Endothelial cell of umbilical vein (primary cell): ENCODE data around the gene EFNA5. TPM values are rescaled to one million over a fixed set of nuclear protein-coding genes. Genes with fewer than 3 reads are reported as not detected.
"Not testable (repeated sequence)": the region's sequence is repeated elsewhere in the genome, so short reads cannot be mapped to it uniquely, and the experiment has no call there.

ENCODE experiments used
- BruUV-seq: library from RNA; stranded (reverse); fragments of 400-500 nt; replicated peaks from 2 replicates; lab custom pipeline; 2021; lab: Mats Ljungman, UMichigan
- CTCF ChIA-PET: fragments of 300-600, 350-600 bp; sonication (Branson Sonifier 250); formaldehyde crosslinking; loops from one replicate; lab custom pipeline; 2021; ENCODE audit warnings: antibody characterized with exemption, inconsistent platforms; lab: Charles Lee
- POLR2A ChIA-PET: fragments of 300-600, 350-600 bp; sonication (Branson Sonifier 250); formaldehyde crosslinking; loops from one replicate; lab custom pipeline; 2021; ENCODE audit warnings: antibody characterized with exemption, inconsistent platforms; lab: Charles Lee
- DNase-seq: peaks from one replicate; pipeline ENCODE4 v3.0.0-alpha.2; 2011; ENCODE audit warnings: low read depth, low spot score
- FAIRE-seq: peaks from 2 replicates; lab custom pipeline; 2011; peaks lifted over from hg19 to GRCh38; lab: Jason Lieb, UNC
- H2AFZ ChIP-seq: 2 replicates; pipeline ENCODE4 v1.6.0; 2012; ENCODE audit warnings: low read depth, low read length, control low read depth, inconsistent platforms
- H3K27ac ChIP-seq: 2 replicates; pipeline ENCODE4 v1.5.1; 2011; ENCODE audit warnings: low read depth, mild to moderate bottlenecking, control low read depth, low read length, moderate library complexity; ENCODE audit not compliant: insufficient read depth
- H3K27me3 ChIP-seq, 2 experiments: 2 replicates each; pipeline versions ENCODE4 v1.6.0 to v1.6.1; 2011; ENCODE audit warnings: low read length in 2 of 2, mixed read lengths in 1 of 2; ENCODE audit not compliant: control insufficient read depth in 2 of 2, insufficient read depth in 2 of 2
- H3K36me3 ChIP-seq, 2 experiments: 2 replicates in 1 of 2; 3 replicates in 1 of 2; pipeline ENCODE4 v1.5.1; 2011; ENCODE audit warnings: low read length in 2 of 2, mild to moderate bottlenecking in 1 of 2, moderate library complexity in 1 of 2; ENCODE audit not compliant: control insufficient read depth in 2 of 2, insufficient read depth in 2 of 2; ENCODE audit errors: extremely low read depth in 1 of 2
- H3K4me1 ChIP-seq: 3 replicates; pipeline ENCODE4 v1.5.1; 2011; ENCODE audit warnings: mild to moderate bottlenecking, low read length; ENCODE audit not compliant: control insufficient read depth, insufficient read depth; ENCODE audit errors: extremely low read depth
- H3K4me2 ChIP-seq: 2 replicates; pipeline ENCODE4 v1.6.1; 2011; ENCODE audit warnings: low read length, control low read depth, mixed read lengths; ENCODE audit not compliant: insufficient read depth
- H3K4me3 ChIP-seq, 3 experiments: fragments of 200-600 bp in 1 of 3; sonication (generic), shearing (Covaris generic) in 1 of 3; replicated peaks in 1 of 3; 2 replicates each; pipeline ENCODE4 v1.5.1; 2011 to 2016; ENCODE audit warnings: control low read depth in 3 of 3, low read length in 3 of 3, mild to moderate bottlenecking in 2 of 3, inconsistent platforms in 1 of 3, low read depth in 1 of 3, moderate library complexity in 1 of 3; ENCODE audit not compliant: insufficient read depth in 1 of 3
- H3K79me2 ChIP-seq: 2 replicates; pipeline ENCODE4 v1.6.0; 2012; ENCODE audit warnings: low read length, inconsistent platforms; ENCODE audit not compliant: control insufficient read depth, insufficient read depth
- H3K9ac ChIP-seq: replicated peaks from 2 replicates; pipeline ENCODE3; 2011; ENCODE audit warnings: low read length, control low read depth; ENCODE audit not compliant: insufficient read depth; ENCODE audit errors: extremely low read depth
- H3K9me1 ChIP-seq: replicated peaks from 3 replicates; pipeline ENCODE4 v1.6.0; 2011; ENCODE audit warnings: mild to moderate bottlenecking, low read length; ENCODE audit not compliant: control insufficient read depth, insufficient read depth; ENCODE audit errors: extremely low read depth
- H3K9me3 ChIP-seq: replicated peaks from 2 replicates; pipeline ENCODE4 v1.5.1; 2012; ENCODE audit warnings: low read length, inconsistent platforms; ENCODE audit not compliant: control insufficient read depth, insufficient read depth
- H4K20me1 ChIP-seq: replicated peaks from 2 replicates; pipeline ENCODE3; 2011; ENCODE audit warnings: mild to moderate bottlenecking, low read length; ENCODE audit not compliant: control insufficient read depth, insufficient read depth; ENCODE audit errors: extremely low read depth
- CTCF ChIP-seq, 2 donors: IDR thresholded peaks; 1 replicate in 1 of 2; 2 replicates in 1 of 2; pipeline ENCODE4 v1.5.1; 2011; ENCODE audit warnings: low read length in 2 of 2, mild to moderate bottlenecking in 2 of 2, moderate library complexity in 2 of 2, control low read depth in 1 of 2, inconsistent platforms in 1 of 2, low read depth in 1 of 2; ENCODE audit not compliant: insufficient read depth in 1 of 2; ENCODE audit errors: extremely low read depth in 1 of 2
- EZH2 ChIP-seq: IDR thresholded peaks from 2 replicates; pipeline ENCODE4 v1.6.1; 2012; ENCODE audit warnings: borderline replicate concordance, low read depth, mild to moderate bottlenecking, moderate library complexity, low read length, inconsistent platforms; ENCODE audit not compliant: severe bottlenecking
- GATA2 ChIP-seq: IDR thresholded peaks from 2 replicates; pipeline ENCODE4 v1.7.0; 2011; ENCODE audit warnings: low read depth, mild to moderate bottlenecking, moderate library complexity, mixed read lengths, low read length; ENCODE audit not compliant: insufficient read length, insufficient read depth
- MAX ChIP-seq: IDR thresholded peaks from 2 replicates; pipeline ENCODE4 v1.6.1; 2011; ENCODE audit not compliant: insufficient read depth, insufficient read length
- dilution Hi-C: fragments of 300-500 bp; cut with MboI; formaldehyde crosslinking; loops from one replicate; pipeline ENCODE4 v1.15.0; 2019; ENCODE audit warnings: low sequenced_read_pairs; ENCODE audit not compliant: extremely low pct_ligation_motif_present
- intact Hi-C: fragments of 100-400 bp; cut with micrococcal nuclease; formaldehyde crosslinking; loops from one replicate; pipeline ENCODE4 v1.10.0; 2022
- polyA plus RNA-seq, 4 experiments: library from polyadenylated mRNA; depleted of rRNA in 3 of 4; stranded (reverse) in 3 of 4; unstranded in 1 of 4; fragments of >200 nt; gene quantifications; 2 replicates each; pipeline versions ENCODE4 v1.2.1 to v1.2.3, GENCODE V29; 2011 to 2012; ENCODE audit warnings: missing spikeins in 1 of 4
- total RNA-seq: library from RNA; stranded (reverse); gene quantifications from 2 replicates; pipeline ENCODE4 v1.2.3, GENCODE V29; 2021

The EFNA5 gene
- total and polyA plus RNA-seq, 2 donors (not counting 3 experiments of a cell fraction or from before 2014, with no cell fraction given): 13.6 to 22.1 TPM

DNA sequence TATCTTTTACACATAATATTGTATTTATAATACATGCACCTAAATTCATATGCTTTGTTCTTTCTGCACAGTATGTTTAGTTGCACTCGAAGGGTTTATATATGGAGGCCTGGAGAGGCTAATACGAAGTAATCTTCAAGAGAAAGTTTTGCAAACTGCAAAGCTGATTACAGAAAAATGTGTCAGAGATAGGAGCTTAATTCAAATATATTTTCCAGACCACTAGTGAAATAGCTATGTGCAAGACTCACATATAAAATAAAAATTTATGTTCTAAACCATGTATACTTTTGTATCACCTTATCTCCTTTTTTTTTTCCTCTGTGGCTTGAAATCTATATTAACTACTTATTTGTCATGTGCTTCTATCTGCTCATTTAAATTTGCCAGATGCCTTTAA lies 313.8 kb downstream of the EFNA5 start:
- CTCF ChIA-PET: no interaction called here
- Histone ChIP-seq H3K27ac (no peak overlapping the region), H4K20me1 (no peaks in the 10 kb centered on the region), H3K4me1 (peaks cover 7% of the 10 kb centered on the region), H3K9ac (no peak overlapping the region), H2AFZ (no peak overlapping the region), H3K36me3 (no peaks in the 10 kb centered on the region), H3K9me1 (no peaks in the 10 kb centered on the region), H3K27me3 (no peaks in the 10 kb centered on the region), H3K9me3 (no peaks in the 10 kb centered on the region), H3K79me2 (no peaks in the 10 kb centered on the region), H3K4me3 (no peak overlapping the region), H3K4me2 (no peak overlapping the region)
- TF ChIP-seq EZH2: no peak
- TF ChIP-seq CTCF (IDR thresholded peaks at IDR 0.05; ENCODE audit: extremely low read depth in 1 of 2, insufficient read depth in 1 of 2, low read depth in 1 of 2, low read length in 2 of 2): no peak
- dilution Hi-C loops (no loop called here), intact Hi-C loops (no loop called here)
- BruUV-seq: no TSS peak
- POLR2A ChIA-PET: no interaction called here
- FAIRE-seq: no peak
- no peak for DNase-seq

DNA sequence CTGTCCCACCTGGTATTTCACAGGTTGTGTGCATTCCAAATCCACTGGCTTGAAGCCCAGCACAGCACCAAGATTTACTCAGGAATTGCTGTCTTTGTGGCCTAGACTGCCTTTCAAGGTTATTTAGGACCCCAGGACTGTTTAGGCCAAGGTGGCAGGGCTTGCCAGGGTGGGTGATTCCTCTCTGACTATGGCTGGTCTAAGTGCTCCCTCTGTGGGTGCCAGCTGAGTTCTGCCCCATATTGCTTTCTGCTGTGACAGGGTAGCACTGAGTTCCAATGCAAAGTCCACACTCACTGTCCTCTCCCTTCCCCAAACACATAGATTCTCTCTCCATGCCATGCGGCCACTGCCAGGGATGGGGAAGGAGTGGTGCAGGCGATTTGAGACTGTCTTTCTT lies 318.2 kb downstream of the EFNA5 start:
- Histone ChIP-seq H3K27me3 (no peaks in the 10 kb centered on the region), H4K20me1 (no peaks in the 10 kb centered on the region), H3K4me3 (no peak overlapping the region), H3K4me1 (no peaks in the 10 kb centered on the region), H3K27ac (no peak overlapping the region), H2AFZ (no peak overlapping the region), H3K9ac (no peak overlapping the region), H3K36me3 (no peaks in the 10 kb centered on the region), H3K9me1 (no peaks in the 10 kb centered on the region), H3K9me3 (no peaks in the 10 kb centered on the region), H3K79me2 (no peaks in the 10 kb centered on the region), H3K4me2 (no peak overlapping the region)
- DNase-seq (no peak), FAIRE-seq (no peak)
- POLR2A ChIA-PET: no interaction called here
- dilution Hi-C loops: no loop called here
- no TSS peak for BruUV-seq
- intact Hi-C loops: no loop called here
- no peak for TF ChIP-seq MAX
- peak in 1 of 2 donors; percentile 5 for TF ChIP-seq CTCF (IDR thresholded peaks at IDR 0.05; ENCODE audit: extremely low read depth in 1 of 2, insufficient read depth in 1 of 2, low read depth in 1 of 2, low read length in 2 of 2)
- TF ChIP-seq GATA2: no peak
- CTCF ChIA-PET: interaction anchor here (1.4 kb wide), 1 partner anchor 105 kb away, joined by 4 read pairs; no protein-coding TSS in a partner anchor

- H3K27ac ChIP-seq, DNase-seq, FAIRE-seq, H3K36me3 ChIP-seq, CTCF ChIA-PET, dilution Hi-C loops, H3K27me3 ChIP-seq, intact Hi-C loops, POLR2A ChIA-PET, H3K4me3 ChIP-seq, H3K9me1 ChIP-seq, H3K4me1 ChIP-seq, BruUV-seq, H3K9me3 ChIP-seq, H2AFZ ChIP-seq, H3K4me2 ChIP-seq, H3K79me2 ChIP-seq, H4K20me1 ChIP-seq, H3K9ac ChIP-seq: not testable (repeated sequence)
Measured at GRCh38 chr5:107346580-107346979, 324.2 kb downstream of the EFNA5 start.
